Mucosa of rectum (tissue), 2 donors: ENCODE results near the gene HOMER1.

Experiments
- H3K27ac ChIP-seq, 2 donors: one replicate each; pipeline ENCODE4 v1.7.0; 2013; ENCODE audit warnings: inconsistent platforms in 2 of 2, low read depth in 2 of 2, low read length in 2 of 2
- H3K27me3 ChIP-seq, 2 donors: one replicate each; pipeline ENCODE4 v1.7.0; 2013; ENCODE audit warnings: low read length in 2 of 2; ENCODE audit not compliant: control insufficient read depth in 2 of 2, insufficient read depth in 2 of 2
- H3K36me3 ChIP-seq, 2 donors: one replicate each; pipeline ENCODE4 v1.7.0; 2013; ENCODE audit warnings: low read length in 2 of 2; ENCODE audit not compliant: control insufficient read depth in 2 of 2, insufficient read depth in 2 of 2
- H3K4me1 ChIP-seq, 2 donors: one replicate each; pipeline ENCODE4 v1.7.0; 2013; ENCODE audit warnings: low read length in 2 of 2, mild to moderate bottlenecking in 1 of 2; ENCODE audit not compliant: control insufficient read depth in 2 of 2, insufficient read depth in 2 of 2
- H3K4me3 ChIP-seq, 2 donors: one replicate each; pipeline ENCODE4 v1.7.0; 2013; ENCODE audit warnings: low read length in 2 of 2
- H3K9ac ChIP-seq, 2 donors: one replicate each; pipeline ENCODE4 v1.7.0; 2013; ENCODE audit warnings: low read length in 2 of 2, low read depth in 1 of 2, mild to moderate bottlenecking in 1 of 2
- H3K9me3 ChIP-seq, 2 donors: one replicate each; pipeline ENCODE4 v1.7.0; 2013; ENCODE audit warnings: low read length in 2 of 2; ENCODE audit not compliant: control insufficient read depth in 2 of 2
- donor health status: healthy.
- donor health status: Normal muscosa, but diverticular disease.

Gene HOMER1

DNA sequence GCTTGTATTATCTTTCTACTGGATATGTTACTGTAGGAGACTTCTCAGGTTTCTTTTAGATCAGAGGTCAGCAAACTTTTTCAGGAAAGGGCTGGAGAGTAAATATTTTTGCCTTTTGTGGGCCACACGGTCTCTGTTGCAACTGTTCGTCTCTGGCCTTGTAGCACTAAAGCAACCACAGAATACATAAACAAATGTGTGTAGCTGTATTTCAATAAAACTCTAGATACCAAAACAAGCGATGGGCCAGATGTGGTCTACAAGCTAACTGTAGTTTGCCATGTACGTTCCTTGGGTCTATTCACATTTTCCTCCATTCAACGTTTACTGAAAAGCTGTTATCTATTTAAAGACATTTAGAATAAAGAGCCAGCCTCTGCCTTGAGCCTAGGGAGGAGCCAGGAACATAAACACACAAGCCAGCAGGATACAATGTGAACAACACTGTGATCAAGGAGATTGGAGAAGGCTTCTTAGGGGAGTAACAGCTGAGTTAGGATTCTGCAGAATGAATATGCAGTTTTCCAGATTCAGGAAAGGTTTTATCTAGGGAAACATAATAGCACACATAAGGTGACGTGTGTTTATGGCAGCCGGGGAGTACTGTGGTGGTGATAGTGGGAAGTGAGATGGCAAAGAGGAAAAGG is 33.0 kb upstream of the HOMER1 start:
- Histone ChIP-seq H3K4me3 (no peak overlapping the region), H3K27ac (no peak overlapping the region), H3K4me1 (no peaks in the 10 kb centered on the region), H3K9ac (no peak overlapping the region), H3K9me3 (no peaks in the 10 kb centered on the region), H3K27me3 (no peaks in the 10 kb centered on the region), H3K36me3 (no peaks in the 10 kb centered on the region)

DNA sequence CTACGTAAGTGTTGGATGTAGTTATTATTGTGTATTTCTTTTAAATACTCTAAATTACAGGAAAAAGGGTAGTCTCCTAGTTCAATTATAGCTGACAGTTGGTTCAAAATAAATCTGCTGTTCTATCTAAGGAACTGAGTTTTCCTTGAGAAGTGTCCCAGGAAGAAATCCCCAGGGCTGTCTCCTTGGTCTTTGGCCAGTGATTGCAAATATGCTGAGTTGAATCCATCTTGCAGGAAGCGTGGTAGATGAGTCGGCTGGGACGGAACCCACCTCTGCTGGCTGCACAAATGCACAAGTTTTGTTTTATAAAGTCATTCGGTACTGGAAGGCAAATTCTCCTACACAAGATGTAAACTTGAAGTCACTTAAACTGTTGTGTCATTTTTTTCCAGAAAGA is 30.2 kb upstream of the HOMER1 start:
- H3K4me3 ChIP-seq, result no peak overlapping the region
- H3K4me1 ChIP-seq, result no peaks in the 10 kb centered on the region
- no peak overlapping the region for H3K9ac ChIP-seq
- H3K27me3 ChIP-seq, result no peaks in the 10 kb centered on the region
- no peaks in the 10 kb centered on the region for H3K9me3 ChIP-seq
- no peak overlapping the region for H3K27ac ChIP-seq
- H3K36me3 ChIP-seq, result no peaks in the 10 kb centered on the region

DNA sequence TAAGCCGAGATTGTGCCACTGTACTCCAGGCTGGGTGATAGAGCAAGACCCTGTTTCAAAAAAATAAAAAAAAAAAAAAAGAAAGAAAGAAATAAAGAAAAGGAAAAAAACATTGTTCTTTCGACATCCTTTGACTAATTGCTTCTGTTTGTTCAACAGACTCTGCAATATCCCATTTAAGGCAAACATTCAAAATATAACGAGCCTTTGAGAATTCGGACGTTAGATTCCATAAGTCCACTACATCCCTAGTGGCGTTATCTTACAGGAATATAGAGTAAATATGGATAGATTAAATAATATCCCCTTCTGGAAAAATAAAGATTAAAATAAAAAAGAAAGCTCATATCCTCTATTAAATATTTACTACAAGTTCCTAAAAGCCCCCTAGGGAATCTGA is 27.0 kb upstream of the HOMER1 start:
- H3K27me3 ChIP-seq, result peaks cover 0 to 2% of the 10 kb centered on the region in 2 donors
- no peak overlapping the region for H3K27ac ChIP-seq
- H3K4me3 ChIP-seq, result no peak overlapping the region
- H3K36me3 ChIP-seq, result no peaks in the 10 kb centered on the region
- no peaks in the 10 kb centered on the region for H3K9me3 ChIP-seq
- no peak overlapping the region for H3K9ac ChIP-seq
- H3K4me1 ChIP-seq, result no peaks in the 10 kb centered on the region

DNA sequence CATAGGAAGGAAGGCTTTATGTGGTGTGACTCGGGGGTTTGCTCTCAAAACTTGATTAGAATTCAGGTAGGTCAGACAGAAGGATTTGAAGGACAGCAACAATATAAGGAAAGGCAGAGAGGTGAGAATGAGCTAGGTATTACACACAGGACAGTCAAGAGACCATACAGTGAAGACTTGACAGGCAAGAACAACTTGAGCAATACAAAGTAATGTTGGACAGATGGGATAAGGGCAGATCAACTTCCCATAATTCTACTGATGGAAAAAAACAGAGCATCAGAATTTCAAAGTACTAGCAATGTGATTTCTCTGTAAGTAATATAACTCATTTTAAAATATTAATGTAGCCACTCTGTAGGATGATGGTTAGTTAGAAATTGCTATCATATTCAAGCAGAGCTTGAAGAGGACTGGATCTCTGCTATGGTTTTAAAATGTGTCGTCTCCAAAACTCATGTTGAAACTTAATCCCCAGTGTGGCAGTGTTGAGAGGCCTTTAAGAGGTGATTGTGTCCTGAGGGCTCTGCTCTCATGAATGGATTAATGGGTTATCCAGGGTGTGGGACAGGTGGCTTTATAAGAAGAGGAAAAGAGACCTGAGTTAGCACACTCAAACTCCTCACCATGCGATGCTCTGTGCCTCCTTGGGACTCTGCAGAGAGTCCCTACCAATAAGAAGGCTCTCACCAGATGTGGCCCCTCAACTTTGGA is 22.4 kb upstream of the HOMER1 start:
- Histone ChIP-seq H3K9ac (no peak overlapping the region), H3K27me3 (peaks cover 0 to 3% of the 10 kb centered on the region in 2 donors), H3K27ac (no peak overlapping the region), H3K4me3 (no peak overlapping the region), H3K9me3 (no peaks in the 10 kb centered on the region), H3K4me1 (no peaks in the 10 kb centered on the region), H3K36me3 (no peaks in the 10 kb centered on the region)

DNA sequence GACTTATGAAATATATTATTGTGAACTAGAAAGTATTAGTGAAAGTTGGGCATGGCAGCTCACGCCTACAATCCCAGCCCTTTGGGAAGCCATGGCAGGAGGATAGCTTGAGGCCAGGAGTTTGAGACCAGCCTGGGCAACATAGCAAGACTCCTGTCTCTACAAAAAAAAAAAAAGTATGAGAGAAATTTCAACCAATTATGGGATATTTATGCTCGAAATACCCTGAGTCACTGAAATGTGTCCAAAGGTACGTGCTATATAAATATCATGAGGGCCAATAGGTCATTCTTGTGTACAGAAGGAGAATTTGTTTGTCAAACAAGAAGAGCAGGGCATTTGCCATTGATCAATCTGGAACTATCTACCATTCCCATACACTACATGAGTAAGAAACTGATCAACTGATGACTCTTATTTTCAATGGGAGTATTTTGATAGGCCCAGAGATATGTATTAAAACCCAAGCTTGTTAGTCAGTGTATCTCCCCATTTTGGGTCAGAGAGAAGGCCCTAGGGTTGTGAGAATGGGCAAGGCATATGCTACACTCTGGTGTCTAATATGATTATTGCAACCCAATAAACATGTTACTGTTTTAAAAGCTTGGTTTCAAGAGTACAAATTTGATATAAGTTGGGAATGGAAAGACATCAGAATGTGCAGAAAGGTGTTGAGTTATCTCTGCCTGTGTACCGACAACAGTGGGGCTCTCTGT is 21.7 kb upstream of the HOMER1 start:
- Histone ChIP-seq H3K27ac (no peak overlapping the region), H3K36me3 (no peaks in the 10 kb centered on the region), H3K4me3 (no peak overlapping the region), H3K27me3 (peaks cover 0 to 3% of the 10 kb centered on the region in 2 donors), H3K4me1 (no peaks in the 10 kb centered on the region), H3K9me3 (no peaks in the 10 kb centered on the region), H3K9ac (no peak overlapping the region)

DNA sequence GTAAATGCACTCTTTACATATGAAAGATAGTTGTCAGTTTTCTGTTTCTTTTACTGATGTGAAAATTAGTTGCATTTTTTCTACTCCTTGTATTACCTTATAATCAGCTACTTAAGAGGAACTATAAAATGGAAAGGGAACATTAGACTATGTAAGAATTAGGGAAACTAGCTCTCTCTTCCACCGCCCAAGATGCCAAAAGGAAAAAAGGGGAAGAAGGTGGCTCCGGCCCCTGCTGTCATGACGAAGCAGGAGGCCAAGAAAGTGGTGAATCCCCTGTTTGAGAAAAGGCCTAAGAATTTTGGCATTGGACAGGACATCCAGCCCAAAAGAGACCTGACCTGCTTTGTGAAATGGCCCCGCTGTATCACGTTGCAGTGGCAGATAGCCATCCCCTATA is 15.2 kb upstream of the HOMER1 start:
- H3K36me3 ChIP-seq, result no peaks in the 10 kb centered on the region
- no peak overlapping the region for H3K9ac ChIP-seq
- H3K9me3 ChIP-seq, result no peaks in the 10 kb centered on the region
- no peaks in the 10 kb centered on the region for H3K4me1 ChIP-seq
- no peak overlapping the region for H3K4me3 ChIP-seq
- H3K27me3 ChIP-seq, result no peaks in the 10 kb centered on the region
- H3K27ac ChIP-seq, result no peak overlapping the region

DNA sequence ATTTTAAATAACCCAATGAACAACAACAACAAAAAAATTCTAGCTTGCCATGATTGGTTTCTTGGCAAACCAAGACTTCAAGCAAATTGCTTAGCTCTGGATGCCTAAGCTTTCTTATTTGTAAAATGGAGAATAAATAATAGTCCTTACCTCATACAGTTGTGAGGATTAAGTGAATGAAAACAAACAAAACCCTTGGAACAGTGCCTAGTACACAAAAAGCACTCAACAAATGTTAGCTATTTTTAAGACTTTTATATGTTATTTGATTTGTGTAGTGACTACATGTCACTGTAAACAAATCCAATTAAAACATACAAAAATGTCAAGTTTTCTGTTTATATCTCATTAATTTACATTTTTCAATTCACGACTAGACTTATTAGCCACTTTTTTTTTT is 13.5 kb upstream of the HOMER1 start:
- Histone ChIP-seq H3K27ac (no peak overlapping the region), H3K9ac (no peak overlapping the region), H3K4me1 (no peaks in the 10 kb centered on the region), H3K27me3 (no peaks in the 10 kb centered on the region), H3K36me3 (no peaks in the 10 kb centered on the region), H3K9me3 (no peaks in the 10 kb centered on the region), H3K4me3 (no peak overlapping the region)

DNA sequence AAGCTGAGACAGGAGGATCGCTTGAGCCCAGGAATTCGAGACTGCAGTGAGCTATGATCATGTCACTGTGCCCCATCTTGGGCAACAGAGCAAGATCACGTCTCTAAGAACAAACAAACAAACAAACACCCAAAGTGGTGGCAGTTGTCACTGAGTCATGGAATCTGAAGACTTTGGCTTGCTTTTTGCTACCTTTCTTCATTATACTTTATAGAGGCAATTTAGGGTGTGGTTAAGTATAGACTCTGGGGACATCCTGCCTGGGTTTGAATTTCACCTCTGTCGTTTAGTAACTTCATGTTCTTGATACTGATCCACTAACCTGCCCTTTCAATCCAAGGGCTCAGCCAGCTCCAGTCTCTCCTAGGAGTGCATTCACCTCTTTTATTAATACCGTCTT is 13.0 kb upstream of the HOMER1 start:
- Histone ChIP-seq H3K27ac (no peak overlapping the region), H3K9ac (no peak overlapping the region), H3K4me3 (no peak overlapping the region), H3K4me1 (no peaks in the 10 kb centered on the region), H3K36me3 (no peaks in the 10 kb centered on the region), H3K27me3 (no peaks in the 10 kb centered on the region), H3K9me3 (no peaks in the 10 kb centered on the region)

DNA sequence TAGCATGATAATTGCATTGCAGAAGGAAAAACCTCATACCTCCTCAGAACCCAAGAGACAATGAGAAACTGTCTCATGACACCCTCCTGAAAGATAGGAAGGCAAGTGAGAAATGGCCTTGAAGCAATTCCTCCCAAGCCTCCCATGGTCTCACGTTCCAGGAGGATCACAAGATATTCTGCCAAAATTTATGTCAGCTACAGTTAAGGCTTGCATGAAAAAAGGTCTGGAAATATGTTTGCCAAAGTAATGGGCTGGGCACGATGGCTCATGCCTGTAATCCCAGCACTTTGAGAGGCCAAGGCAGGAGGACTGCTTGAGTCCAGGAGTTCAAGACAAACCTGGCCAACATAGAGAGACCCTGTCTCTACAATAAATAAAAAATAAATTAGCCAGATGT is 12.6 kb upstream of the HOMER1 start:
- H3K4me3 ChIP-seq, result no peak overlapping the region
- H3K9me3 ChIP-seq, result no peaks in the 10 kb centered on the region
- no peak overlapping the region for H3K27ac ChIP-seq
- H3K4me1 ChIP-seq, result no peaks in the 10 kb centered on the region
- no peaks in the 10 kb centered on the region for H3K36me3 ChIP-seq
- no peaks in the 10 kb centered on the region for H3K27me3 ChIP-seq
- H3K9ac ChIP-seq, result no peak overlapping the region

DNA sequence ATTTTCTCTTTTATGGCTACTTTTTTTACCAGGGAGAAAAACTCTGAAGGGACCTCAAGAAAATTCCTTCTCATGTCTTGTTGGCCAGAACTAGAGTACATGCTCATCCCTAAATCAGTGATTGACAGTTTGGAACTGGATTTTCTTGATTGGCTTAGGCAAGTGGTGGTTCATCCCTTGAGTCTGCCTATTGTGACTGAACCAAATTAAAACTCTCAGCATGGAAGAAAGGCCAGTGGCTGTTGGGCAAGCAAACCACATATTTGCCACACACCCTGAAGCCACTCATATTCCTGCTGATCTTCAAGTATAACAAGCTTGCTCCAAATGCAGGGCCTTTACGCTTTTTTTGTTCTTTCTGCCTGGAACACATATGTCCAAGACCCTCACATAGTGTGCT is 7.2 kb upstream of the HOMER1 start:
- no peak overlapping the region for H3K4me3 ChIP-seq
- no peaks in the 10 kb centered on the region for H3K9me3 ChIP-seq
- H3K27ac ChIP-seq, result no peak overlapping the region
- no peaks in the 10 kb centered on the region for H3K4me1 ChIP-seq
- no peaks in the 10 kb centered on the region for H3K36me3 ChIP-seq
- H3K9ac ChIP-seq, result no peak overlapping the region
- H3K27me3 ChIP-seq, result no peaks in the 10 kb centered on the region
